GM21786 (cell line): ENCODE data around the gene C10orf95.

Experiments
- ATAC-seq: cut with Tn5 transposase; IDR thresholded peaks from one replicate; pipeline ENCODE4 v1.9.1; 2021; ENCODE audit not compliant: unreplicated experiment

The C10orf95 gene

GRCh38 chr10:102419269-102420180 lies 31.8 kb downstream of the C10orf95 start:
- no peak for ATAC-seq

GRCh38 chr10:102418622-102419268 lies 32.6 kb downstream of the C10orf95 start, which contains the start of gene PSD:
PSD (minus strand) TSS chr10:102418785; CDS start chr10:102417038, 1,747 bp downstream.
- no peak for ATAC-seq

- no peak for ATAC-seq
Measured at GRCh38 chr10:102416695-102417094, 34.6 kb downstream of the C10orf95 start.

GRCh38 chr10:102416283-102416682 lies 35.1 kb downstream of the C10orf95 start:
- ATAC-seq, result no peak

- ATAC-seq, result no peak
Measured at GRCh38 chr10:102414749-102415148, 36.6 kb downstream of the C10orf95 start.

GRCh38 chr10:102413806-102414561 lies 37.4 kb downstream of the C10orf95 start:
- no peak for ATAC-seq

- no peak for ATAC-seq
Measured at GRCh38 chr10:102413053-102413705, 38.2 kb downstream of the C10orf95 start.

- ATAC-seq, result no peak
Measured at GRCh38 chr10:102412293-102412692, 39.0 kb downstream of the C10orf95 start.

GRCh38 chr10:102411341-102412255 lies 39.7 kb downstream of the C10orf95 start:
- ATAC-seq, result no peak

GRCh38 chr10:102410429-102411073 lies 40.8 kb downstream of the C10orf95 start:
- ATAC-seq, result no peak

GRCh38 chr10:102409604-102410428 lies 41.5 kb downstream of the C10orf95 start:
- no peak for ATAC-seq

- no peak for ATAC-seq
Measured at GRCh38 chr10:102408728-102409603, 42.4 kb downstream of the C10orf95 start.

GRCh38 chr10:102408131-102408727 lies 43.1 kb downstream of the C10orf95 start:
- ATAC-seq, result no peak

- ATAC-seq, result no peak
Measured at GRCh38 chr10:102407425-102408130, 43.8 kb downstream of the C10orf95 start.

GRCh38 chr10:102406815-102407214 lies 44.5 kb downstream of the C10orf95 start:
- ATAC-seq, result no peak

- ATAC-seq, result no peak
Measured at GRCh38 chr10:102405632-102406031, 45.7 kb downstream of the C10orf95 start.
